Measurements from ENCODE around the gene TMEM52. TPM values are rescaled to one million over a fixed set of nuclear protein-coding genes. Genes with fewer than 3 reads are reported as not detected.
A peak's percentile ranks its signal among the peaks of the same experiment; 100 is the strongest.

TMEM52 gene
- total RNA-seq, 1 donor from 2014 or later = 1.4 TPM

DNA sequence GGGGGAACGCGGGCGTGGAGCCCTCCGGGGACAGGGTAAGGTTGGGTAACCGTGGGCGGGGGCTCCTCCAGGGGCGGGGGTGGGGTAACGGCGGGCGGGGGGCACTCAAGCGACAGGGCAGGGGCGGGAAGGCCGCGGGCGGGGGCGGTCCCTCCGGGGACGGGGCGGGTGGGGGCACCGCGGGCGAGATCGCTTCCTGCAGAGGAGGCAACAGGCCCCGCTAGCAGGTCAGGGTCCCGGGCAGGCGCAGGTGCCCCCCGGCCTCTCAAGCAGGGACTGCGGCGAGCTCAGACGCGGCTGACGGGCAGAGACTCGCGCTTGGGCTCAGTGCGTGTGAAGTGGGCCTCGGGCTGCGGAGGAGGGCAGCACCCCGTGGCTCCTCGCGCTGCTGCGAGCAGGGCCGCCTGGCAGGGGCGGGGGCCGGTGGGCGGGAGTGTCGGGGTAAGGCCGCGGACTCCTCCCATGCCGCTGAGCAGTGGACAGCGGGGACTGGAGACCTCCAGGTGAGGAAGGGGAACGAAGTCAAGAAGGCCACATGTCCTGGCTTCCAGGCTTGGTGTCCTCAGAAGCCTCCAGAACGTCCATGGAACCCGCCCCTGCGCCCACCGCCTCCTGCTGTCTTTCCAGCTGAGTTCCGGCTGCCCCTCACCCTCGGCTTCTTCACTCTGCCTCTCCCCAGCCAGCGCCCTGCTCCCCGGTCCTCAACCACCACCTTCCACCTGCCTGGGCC is 27.6 kb downstream of the TMEM52 start:
- Histone ChIP-seq H2AFZ (ENCODE audit: low read depth, low read length) (peak overlapping the region; percentile 77), H3K4me2 (ENCODE audit: low read length) (peak overlapping the region; percentile 91), H3K79me2 (ENCODE audit: insufficient read depth, low read length) (peaks cover 52% of the 10 kb centered on the region), H3K4me3 (ENCODE audit: insufficient read depth, low read depth, low read length) (peak overlapping the region; percentile 58), H3K9me3 (ENCODE audit: insufficient read depth, low read depth, low read length) (no peaks in the 10 kb centered on the region), H3K27ac (ENCODE audit: low read depth, low read length) (peak overlapping the region; percentile 92), H3K36me3 (ENCODE audit: insufficient read depth, low read length) (no peaks in the 10 kb centered on the region), H3K27me3 (ENCODE audit: insufficient read depth, low read length) (no peaks in the 10 kb centered on the region), H3K9ac (ENCODE audit: low read length) (peak overlapping the region; percentile 99), H3K4me1 (ENCODE audit: insufficient read depth, low read length) (peaks cover 23% of the 10 kb centered on the region), H4K20me1 (ENCODE audit: insufficient read depth, low read length) (peaks cover 38% of the 10 kb centered on the region)
- no peaks in the 10 kb centered on the region for H3K9me3 Mint-ChIP-seq (ENCODE audit: unreplicated experiment)
- no peak for FAIRE-seq
- H3K27ac Mint-ChIP-seq (ENCODE audit: unreplicated experiment) = peak overlapping the region; percentile 73
- DNase-seq (ENCODE audit: low read depth) = no peak
- H3K36me3 Mint-ChIP-seq (ENCODE audit: low read depth, unreplicated experiment) = peaks cover 12% of the 10 kb centered on the region
- peaks cover 27% of the 10 kb centered on the region for H3K4me1 Mint-ChIP-seq (ENCODE audit: low read depth, unreplicated experiment)
- H3K27me3 Mint-ChIP-seq (ENCODE audit: low read depth, unreplicated experiment) = peaks cover 3% of the 10 kb centered on the region
- H3K4me3 Mint-ChIP-seq (ENCODE audit: unreplicated experiment) = peak overlapping the region; percentile 90
- no peak for TF ChIP-seq CTCF (IDR thresholded peaks at IDR 0.05; ENCODE audit: insufficient read depth, low read depth, low read length)
- no peak for TF ChIP-seq EZH2 (IDR thresholded peaks at IDR 0.05; ENCODE audit: insufficient read depth, low read length)

DNA sequence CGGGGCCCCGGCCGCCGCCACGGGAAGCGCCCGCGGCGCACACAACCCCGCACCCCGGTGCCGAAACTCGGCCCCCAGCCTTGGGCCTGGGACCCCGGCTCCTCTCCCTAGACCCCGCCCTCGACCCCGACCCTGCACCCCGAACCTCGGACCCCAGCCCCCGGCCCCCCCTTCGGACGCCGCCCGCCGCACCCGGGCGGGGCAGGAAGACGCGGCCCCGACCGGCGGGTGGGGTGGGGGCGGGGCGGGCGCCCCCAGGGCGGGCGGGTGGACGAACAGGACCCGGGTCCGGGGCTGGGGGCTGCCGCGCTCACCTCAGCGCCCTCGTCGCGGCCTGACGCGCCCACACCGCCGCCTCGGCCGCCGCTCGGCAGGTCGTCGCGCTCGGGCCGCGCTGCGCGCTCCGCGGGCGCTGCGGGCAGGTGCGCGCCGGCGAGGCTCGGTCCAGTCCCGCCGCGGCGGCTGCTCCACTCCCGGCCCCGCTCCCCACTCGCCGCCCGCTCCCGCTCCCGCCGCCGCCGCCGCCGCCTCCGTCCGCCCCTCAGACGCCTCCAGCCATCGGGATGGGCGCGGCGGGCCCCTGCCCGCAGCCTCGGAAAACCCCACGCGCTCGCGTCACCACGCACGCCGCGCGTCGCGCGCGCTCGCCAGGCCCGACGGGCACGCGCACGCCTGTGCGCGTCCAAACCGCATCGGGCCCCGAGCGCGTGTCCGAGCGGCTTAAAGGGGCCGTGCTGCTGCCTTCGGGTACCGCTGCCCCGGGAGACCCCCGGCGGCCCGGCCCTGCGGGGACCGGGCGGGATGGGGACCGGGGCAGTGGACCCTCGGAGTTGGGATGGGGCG is 28.4 kb downstream of the TMEM52 start, which contains the start of gene GNB1:
Gene GNB1, minus strand, starts transcription at position 582 of the 843 bp plus-strand sequence. CDS start 65,634 bp downstream, outside the sequence.
- Histone ChIP-seq H4K20me1 (ENCODE audit: insufficient read depth, low read length) (peaks cover 46% of the 10 kb centered on the region), H3K27ac (ENCODE audit: low read depth, low read length) (peak within 1 kb of the TSS; percentile 92), H3K4me2 (ENCODE audit: low read length) (peak within 1 kb of the TSS; percentile 91), H3K4me1 (ENCODE audit: insufficient read depth, low read length) (peaks cover 23% of the 10 kb centered on the region), H3K9ac (ENCODE audit: low read length) (peak within 1 kb of the TSS; percentile 99), H3K4me3 (ENCODE audit: insufficient read depth, low read depth, low read length) (peak within 1 kb of the TSS; percentile 90), H3K9me3 (ENCODE audit: insufficient read depth, low read depth, low read length) (no peaks in the 10 kb centered on the region), H3K79me2 (ENCODE audit: insufficient read depth, low read length) (peaks cover 60% of the 10 kb centered on the region), H3K36me3 (ENCODE audit: insufficient read depth, low read length) (no peaks in the 10 kb centered on the region), H3K27me3 (ENCODE audit: insufficient read depth, low read length) (no peaks in the 10 kb centered on the region), H2AFZ (ENCODE audit: low read depth, low read length) (peak within 1 kb of the TSS; percentile 77)
- TF ChIP-seq CTCF (IDR thresholded peaks at IDR 0.05; ENCODE audit: insufficient read depth, low read depth, low read length) (no peak), EZH2 (IDR thresholded peaks at IDR 0.05; ENCODE audit: insufficient read depth, low read length) (no peak)
- Mint-ChIP-seq H3K9me3 (ENCODE audit: unreplicated experiment) (no peaks in the 10 kb centered on the region), H3K27me3 (ENCODE audit: low read depth, unreplicated experiment) (peaks cover 3% of the 10 kb centered on the region), H3K4me3 (ENCODE audit: unreplicated experiment) (peak within 1 kb of the TSS; percentile 90), H3K4me1 (ENCODE audit: low read depth, unreplicated experiment) (peaks cover 27% of the 10 kb centered on the region), H3K27ac (ENCODE audit: unreplicated experiment) (peak within 1 kb of the TSS; percentile 73), H3K36me3 (ENCODE audit: low read depth, unreplicated experiment) (peaks cover 12% of the 10 kb centered on the region)
- FAIRE-seq (no peak), DNase-seq (ENCODE audit: low read depth) (peak; percentile 68)
